DOHH2 (cell line): ENCODE measurements around the gene DCAF6.

Experiments
- H3F3A ChIP-seq: fragments of 200-600 bp; sonication (generic), shearing (Covaris generic); 2 replicates; pipeline ENCODE4 v1.6.0; 2016; ENCODE audit warnings: antibody characterized with exemption, mild to moderate bottlenecking; ENCODE audit not compliant: control insufficient read depth, insufficient read depth
- H3K27ac ChIP-seq: fragments of 200-600 bp; sonication (generic); 2 replicates; pipeline ENCODE4 v1.5.1; 2014; ENCODE audit warnings: low read depth, mild to moderate bottlenecking, low read length, moderate library complexity
- H3K27me3 ChIP-seq: fragments of 200-600 bp; sonication (generic); 2 replicates; pipeline ENCODE4 v1.6.1; 2014; ENCODE audit warnings: mild to moderate bottlenecking, low read length, mixed read lengths; ENCODE audit not compliant: control insufficient read depth
- H3K36me3 ChIP-seq: fragments of 200-600 bp; sonication (generic); 2 replicates; pipeline ENCODE4 v1.6.1; 2014; ENCODE audit warnings: mild to moderate bottlenecking, low read length, moderate library complexity, mixed read lengths; ENCODE audit not compliant: control insufficient read depth
- H3K4me1 ChIP-seq: fragments of 200-600 bp; sonication (generic); 2 replicates; pipeline ENCODE4 v1.6.1; 2014; ENCODE audit warnings: mild to moderate bottlenecking, low read length, mixed read lengths; ENCODE audit not compliant: control insufficient read depth
- H3K4me2 ChIP-seq: fragments of 200-600 bp; sonication (generic); 2 replicates; pipeline ENCODE4 v1.6.0; 2014; ENCODE audit warnings: mild to moderate bottlenecking, low read length, moderate library complexity
- H3K4me3 ChIP-seq: fragments of 200-600 bp; sonication (generic); 2 replicates; pipeline ENCODE4 v1.5.1; 2014; ENCODE audit warnings: mild to moderate bottlenecking, low read length, mixed read lengths
- H3K79me2 ChIP-seq: fragments of 200-600 bp; sonication (generic); 2 replicates; pipeline ENCODE4 v1.6.1; 2014; ENCODE audit warnings: mild to moderate bottlenecking, low read length, mixed read lengths; ENCODE audit not compliant: control insufficient read depth
- H3K9me2 ChIP-seq: fragments of 200-600 bp; sonication (generic); replicated peaks from 2 replicates; pipeline ENCODE4 v1.6.1; 2014; ENCODE audit warnings: mild to moderate bottlenecking, low read length, mixed read lengths; ENCODE audit not compliant: control insufficient read depth
- H3K9me3 ChIP-seq: fragments of 200-600 bp; sonication (generic); 2 replicates; pipeline ENCODE4 v1.6.1; 2014; ENCODE audit warnings: antibody characterized with exemption, low read length, mixed read lengths; ENCODE audit not compliant: control insufficient read depth, insufficient read depth
- H4K20me1 ChIP-seq: fragments of 200-600 bp; sonication (generic); 2 replicates; pipeline ENCODE4 v1.6.0; 2014; ENCODE audit warnings: low read depth, mild to moderate bottlenecking, antibody characterized with exemption, low read length, moderate library complexity; ENCODE audit not compliant: control insufficient read depth, insufficient read depth
- EZH2phosphoT487 ChIP-seq: fragments of 200-600 bp; sonication (generic); IDR thresholded peaks from 2 replicates; pipeline ENCODE4 v1.6.1; 2017; ENCODE audit warnings: borderline replicate concordance, mild to moderate bottlenecking, antibody characterized with exemption, low read length, moderate library complexity, mixed read lengths
- TF ChIP-seq, protein P1 (sequence below): fragments of 200-600 bp; sonication (generic); IDR thresholded peaks from one replicate; pipeline ENCODE4 v1.5.1; 2014; ENCODE audit warnings: antibody characterized with exemption, mild to moderate bottlenecking, low read depth, low read length; ENCODE audit not compliant: poor library complexity, severe bottlenecking

The DCAF6 gene

DNA sequence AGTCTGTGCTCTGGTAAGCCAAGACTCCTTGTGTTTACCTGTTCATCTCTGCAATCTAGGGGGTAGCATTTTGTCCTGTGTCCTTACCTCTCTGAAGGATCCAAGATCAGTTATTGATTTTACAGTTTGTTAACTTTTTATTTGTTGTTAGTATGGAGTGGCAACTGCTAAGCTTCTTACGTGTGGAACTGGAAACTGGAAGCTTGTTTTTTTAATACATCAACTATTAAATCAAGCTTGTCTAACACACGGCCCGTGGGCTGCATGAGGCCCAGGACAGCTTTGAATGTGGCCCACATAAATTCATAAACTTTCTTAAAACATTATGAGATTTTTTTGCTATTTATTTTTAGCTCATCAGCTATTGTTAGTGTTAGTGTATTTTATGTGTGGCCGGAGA lies 29.6 kb downstream of the DCAF6 start:
- H3K36me3 ChIP-seq, result no peaks in the 10 kb centered on the region; the same call in none of the 2 replicates
- H3K27ac ChIP-seq, result no peak overlapping the region
- no peak overlapping the region for H3K4me3 ChIP-seq
- no peaks in the 10 kb centered on the region for H3K27me3 ChIP-seq
- no peaks in the 10 kb centered on the region for H3K9me3 ChIP-seq
- TF ChIP-seq, protein P1, sequence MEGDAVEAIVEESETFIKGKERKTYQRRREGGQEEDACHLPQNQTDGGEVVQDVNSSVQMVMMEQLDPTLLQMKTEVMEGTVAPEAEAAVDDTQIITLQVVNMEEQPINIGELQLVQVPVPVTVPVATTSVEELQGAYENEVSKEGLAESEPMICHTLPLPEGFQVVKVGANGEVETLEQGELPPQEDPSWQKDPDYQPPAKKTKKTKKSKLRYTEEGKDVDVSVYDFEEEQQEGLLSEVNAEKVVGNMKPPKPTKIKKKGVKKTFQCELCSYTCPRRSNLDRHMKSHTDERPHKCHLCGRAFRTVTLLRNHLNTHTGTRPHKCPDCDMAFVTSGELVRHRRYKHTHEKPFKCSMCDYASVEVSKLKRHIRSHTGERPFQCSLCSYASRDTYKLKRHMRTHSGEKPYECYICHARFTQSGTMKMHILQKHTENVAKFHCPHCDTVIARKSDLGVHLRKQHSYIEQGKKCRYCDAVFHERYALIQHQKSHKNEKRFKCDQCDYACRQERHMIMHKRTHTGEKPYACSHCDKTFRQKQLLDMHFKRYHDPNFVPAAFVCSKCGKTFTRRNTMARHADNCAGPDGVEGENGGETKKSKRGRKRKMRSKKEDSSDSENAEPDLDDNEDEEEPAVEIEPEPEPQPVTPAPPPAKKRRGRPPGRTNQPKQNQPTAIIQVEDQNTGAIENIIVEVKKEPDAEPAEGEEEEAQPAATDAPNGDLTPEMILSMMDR, result no peak
- TF ChIP-seq EZH2phosphoT487, result no peak
- no peak overlapping the region for H3K4me2 ChIP-seq
- no peaks in the 10 kb centered on the region for H3K9me2 ChIP-seq
- peaks cover 17% of the 10 kb centered on the region for H3K79me2 ChIP-seq
- H3K4me1 ChIP-seq, result no peaks in the 10 kb centered on the region
- no peaks in the 10 kb centered on the region for H3F3A ChIP-seq
- H4K20me1 ChIP-seq, result no peaks in the 10 kb centered on the region

DNA sequence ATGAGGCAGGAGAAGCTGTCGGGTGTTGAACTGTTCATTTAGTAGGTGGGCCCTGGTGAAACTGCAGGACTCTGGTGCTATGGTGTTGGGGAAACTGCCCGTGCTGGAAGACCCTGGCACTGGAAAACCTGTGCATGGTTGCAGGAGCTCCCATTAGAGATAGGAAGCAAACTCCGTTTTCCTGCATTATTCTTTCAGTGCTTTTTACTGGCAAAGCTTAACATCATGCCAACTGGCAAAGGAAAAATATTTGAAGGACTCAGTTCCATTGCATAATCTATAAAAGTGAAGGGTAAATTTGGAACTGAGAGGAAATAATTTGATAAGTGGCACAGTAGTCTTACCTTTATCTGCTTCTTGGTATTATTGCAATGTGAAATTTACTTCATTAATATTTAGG lies 32.1 kb downstream of the DCAF6 start:
- Histone ChIP-seq H3F3A (no peaks in the 10 kb centered on the region), H3K4me1 (no peaks in the 10 kb centered on the region), H3K27ac (no peak overlapping the region), H3K4me3 (no peak overlapping the region), H3K27me3 (no peaks in the 10 kb centered on the region), H3K79me2 (peaks cover 8% of the 10 kb centered on the region), H3K36me3 (no peaks in the 10 kb centered on the region; the same call in none of the 2 replicates), H4K20me1 (no peaks in the 10 kb centered on the region), H3K9me2 (no peaks in the 10 kb centered on the region), H3K9me3 (no peaks in the 10 kb centered on the region), H3K4me2 (no peak overlapping the region)
- no peak for TF ChIP-seq EZH2phosphoT487
- TF ChIP-seq, protein P1, result no peak

DNA sequence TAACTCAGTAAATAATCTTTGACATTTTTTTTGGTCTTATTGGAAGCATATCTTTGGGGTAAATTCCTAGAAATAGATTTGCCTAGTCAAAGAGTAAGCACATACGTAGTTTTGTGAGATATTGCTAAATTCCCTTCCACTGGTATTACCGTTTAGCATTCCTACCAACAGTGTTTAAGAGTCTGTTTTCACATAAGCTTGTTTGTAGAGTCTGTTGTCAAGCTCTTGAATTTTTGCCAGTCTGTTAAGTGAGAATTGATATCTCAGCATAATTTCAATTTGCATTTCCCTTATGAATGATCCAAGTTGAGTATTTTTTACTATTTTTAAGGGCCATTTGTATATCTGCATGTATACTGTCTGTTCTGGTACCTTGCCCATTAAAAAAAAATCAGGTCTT lies 37.3 kb downstream of the DCAF6 start:
- H3K9me2 ChIP-seq, result no peaks in the 10 kb centered on the region
- 0 out of 2 replicates have a peak, but pooled peaks cover 4% of the 10 kb centered on the region for H3F3A ChIP-seq
- no peak overlapping the region for H3K4me3 ChIP-seq
- no peaks in the 10 kb centered on the region for H3K79me2 ChIP-seq
- H3K9me3 ChIP-seq, result no peaks in the 10 kb centered on the region
- H3K4me1 ChIP-seq, result no peaks in the 10 kb centered on the region
- peaks cover 20% of the 10 kb centered on the region for H3K36me3 ChIP-seq
- H3K4me2 ChIP-seq, result no peak overlapping the region
- no peaks in the 10 kb centered on the region for H3K27me3 ChIP-seq
- H3K27ac ChIP-seq, result no peak overlapping the region
- H4K20me1 ChIP-seq, result no peaks in the 10 kb centered on the region
- no peak for TF ChIP-seq EZH2phosphoT487
- TF ChIP-seq, protein P1, result no peak
